ENCODE data around the gene OR10H4.
"Not testable (repeated sequence)": the region's sequence is repeated elsewhere in the genome, so short reads cannot be mapped to it uniquely, and the experiment has no call there.

Gene OR10H4

DNA sequence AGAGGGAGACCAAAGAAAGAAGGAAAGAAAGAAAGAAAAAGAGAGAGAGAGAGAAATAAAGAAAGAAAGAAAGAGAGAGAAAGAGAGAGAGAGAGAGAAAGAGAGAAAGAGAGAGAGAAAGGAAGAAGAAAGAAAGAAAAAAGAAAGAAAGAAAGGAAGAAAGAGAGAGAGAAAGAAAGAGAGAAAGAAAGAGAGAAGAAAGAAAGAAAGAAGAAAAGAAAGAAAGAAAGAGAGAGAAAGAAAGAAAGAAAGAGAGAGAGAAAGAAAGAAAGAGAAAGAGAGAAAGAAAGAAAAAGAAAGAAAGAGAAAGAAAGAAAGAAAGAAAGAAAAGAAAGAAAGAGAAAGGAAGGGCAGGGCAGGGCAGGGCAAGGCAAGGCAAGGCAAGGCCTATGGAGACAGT lies 23.2 kb downstream of the OR10H4 start:
- H3K27ac Mint-ChIP-seq; H3K27me3 Mint-ChIP-seq; H3K9me3 Mint-ChIP-seq; H3K36me3 Mint-ChIP-seq (ENCODE audit: low read depth); H3K4me1 Mint-ChIP-seq (ENCODE audit: low read depth); H3K4me3 Mint-ChIP-seq; intact Hi-C loops (cut with micrococcal nuclease): not testable (repeated sequence)

GRCh38 chr19:15974856-15975255 lies 26.0 kb downstream of the OR10H4 start:
- Mint-ChIP-seq H3K4me1 (ENCODE audit: low read depth) (peaks cover 9% of the 10 kb centered on the region), H3K36me3 (ENCODE audit: low read depth) (no peaks in the 10 kb centered on the region), H3K27ac (no peak overlapping the region), H3K27me3 (peaks cover 11% of the 10 kb centered on the region), H3K4me3 (no peak overlapping the region), H3K9me3 (no peaks in the 10 kb centered on the region)
- intact Hi-C loops (cut with micrococcal nuclease) = no loop called here

DNA sequence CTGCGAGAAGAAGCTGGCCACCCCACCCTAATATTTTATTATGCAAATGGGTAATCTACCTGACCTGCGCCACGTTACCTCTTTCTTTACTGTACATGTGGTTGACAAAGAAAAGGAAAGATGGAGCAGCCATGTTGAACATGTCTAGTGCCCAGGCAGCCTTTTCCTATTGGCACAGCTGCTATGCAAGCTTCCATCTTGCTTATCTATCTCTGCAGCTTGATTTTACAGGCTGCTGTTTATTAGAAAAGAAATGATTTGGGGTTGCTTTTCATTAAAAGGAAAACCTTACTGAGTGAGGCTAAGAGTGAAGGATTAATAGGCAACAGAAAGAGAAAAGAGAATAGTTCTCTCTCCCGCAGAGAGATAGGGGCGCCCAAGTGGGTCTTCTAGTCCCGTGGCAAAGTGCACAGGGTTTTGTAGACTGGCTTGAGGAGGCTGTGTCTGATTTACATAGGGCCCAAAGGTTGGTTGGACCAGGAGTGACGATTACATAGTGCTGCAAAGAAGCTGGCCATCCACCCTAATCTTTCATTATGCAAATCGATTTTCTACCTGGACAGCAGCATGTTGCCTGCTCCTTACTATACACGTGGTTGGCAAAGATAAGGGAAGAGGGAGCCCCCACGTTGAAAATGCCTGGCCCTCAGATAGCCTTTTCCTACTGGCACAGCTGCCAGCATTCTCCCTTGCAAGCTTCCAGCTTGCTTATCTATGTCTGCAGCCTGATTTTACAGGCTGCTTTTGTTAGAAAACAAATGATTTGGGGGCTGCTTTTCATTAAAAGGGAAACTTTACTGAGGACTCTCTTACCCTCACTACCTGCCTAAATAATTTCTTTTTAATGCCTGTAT lies 28.3 kb downstream of the OR10H4 start:
- Mint-ChIP-seq H3K27me3 (peaks cover 14% of the 10 kb centered on the region), H3K4me1 (ENCODE audit: low read depth) (peaks cover 9% of the 10 kb centered on the region), H3K36me3 (ENCODE audit: low read depth) (no peaks in the 10 kb centered on the region), H3K27ac (no peak overlapping the region), H3K9me3 (peaks cover 7% of the 10 kb centered on the region), H3K4me3 (no peak overlapping the region)
- intact Hi-C loops (cut with micrococcal nuclease) = no loop called here

- intact Hi-C loops (cut with micrococcal nuclease) = no loop called here
- Mint-ChIP-seq H3K36me3 (ENCODE audit: low read depth) (no peaks in the 10 kb centered on the region), H3K4me1 (ENCODE audit: low read depth) (peaks cover 9% of the 10 kb centered on the region), H3K9me3 (peaks cover 12% of the 10 kb centered on the region), H3K27ac (no peak overlapping the region), H3K4me3 (no peak overlapping the region), H3K27me3 (peaks cover 14% of the 10 kb centered on the region)
Observed at GRCh38 chr19:15977690-15978089, 28.9 kb downstream of the OR10H4 start.

GRCh38 chr19:15979293-15979692 lies 30.5 kb downstream of the OR10H4 start:
- H3K27me3 Mint-ChIP-seq = peaks cover 14% of the 10 kb centered on the region
- H3K4me1 Mint-ChIP-seq (ENCODE audit: low read depth) = peaks cover 9% of the 10 kb centered on the region
- no peak overlapping the region for H3K27ac Mint-ChIP-seq
- intact Hi-C loops (cut with micrococcal nuclease) = no loop called here
- no peak overlapping the region for H3K4me3 Mint-ChIP-seq
- peaks cover 20% of the 10 kb centered on the region for H3K9me3 Mint-ChIP-seq
- no peaks in the 10 kb centered on the region for H3K36me3 Mint-ChIP-seq (ENCODE audit: low read depth)

GRCh38 chr19:15985831-15986230 lies 37.0 kb downstream of the OR10H4 start:
- H3K4me3 Mint-ChIP-seq; H3K27me3 Mint-ChIP-seq; H3K27ac Mint-ChIP-seq; H3K36me3 Mint-ChIP-seq (ENCODE audit: low read depth); intact Hi-C loops (cut with micrococcal nuclease): not testable (repeated sequence)
- peaks cover 29% of the 10 kb centered on the region for H3K9me3 Mint-ChIP-seq
- peaks cover 37% of the 10 kb centered on the region for H3K4me1 Mint-ChIP-seq (ENCODE audit: low read depth)

DNA sequence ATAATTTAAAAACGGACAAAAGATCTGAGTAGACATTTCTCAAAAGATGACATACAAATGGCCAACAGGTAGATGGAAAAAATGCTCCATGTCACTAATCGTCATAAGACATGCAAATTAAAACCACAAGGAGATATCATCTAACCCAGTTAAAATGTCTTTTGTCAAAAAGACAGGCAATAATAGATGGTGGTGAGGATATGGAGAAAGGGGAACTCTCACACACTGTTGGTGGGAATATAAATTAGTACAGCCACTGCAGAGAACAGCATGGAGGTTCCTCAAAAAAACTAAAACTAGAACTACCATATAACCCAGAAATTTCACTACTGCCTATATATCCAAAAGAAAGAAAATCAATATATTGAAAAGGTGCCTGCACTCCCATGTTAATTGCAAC lies 37.9 kb downstream of the OR10H4 start:
- Mint-ChIP-seq H3K27me3 (peaks cover 3% of the 10 kb centered on the region), H3K4me1 (ENCODE audit: low read depth) (peaks cover 37% of the 10 kb centered on the region), H3K27ac (no peak overlapping the region), H3K4me3 (no peak overlapping the region), H3K9me3 (peaks cover 32% of the 10 kb centered on the region), H3K36me3 (ENCODE audit: low read depth) (no peaks in the 10 kb centered on the region)
- intact Hi-C loops (cut with micrococcal nuclease) = no loop called here

GRCh38 chr19:15989889-15990288 lies 41.1 kb downstream of the OR10H4 start:
- Mint-ChIP-seq H3K4me1 (ENCODE audit: low read depth) (peaks cover 36% of the 10 kb centered on the region), H3K27ac (no peak overlapping the region), H3K4me3 (no peak overlapping the region), H3K36me3 (ENCODE audit: low read depth) (no peaks in the 10 kb centered on the region), H3K27me3 (peaks cover 9% of the 10 kb centered on the region), H3K9me3 (peaks cover 27% of the 10 kb centered on the region)
- intact Hi-C loops (cut with micrococcal nuclease) = no loop called here

DNA sequence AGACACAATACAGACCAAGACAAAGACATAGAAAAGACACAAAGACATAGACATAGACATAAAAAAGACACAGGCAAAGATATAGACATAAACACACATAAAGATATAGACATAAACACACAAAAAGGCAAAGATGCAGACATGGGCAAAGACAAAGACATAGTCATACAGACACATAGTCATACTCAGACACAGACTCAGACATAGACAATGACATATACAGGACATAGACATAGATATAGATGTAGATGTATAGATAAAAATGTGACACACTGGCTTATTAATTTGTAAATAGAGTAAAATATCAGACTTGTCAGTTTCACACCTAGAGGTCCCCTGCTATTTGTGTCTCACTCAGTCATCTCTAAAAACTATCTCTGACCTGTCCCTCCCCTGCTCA lies 42.8 kb downstream of the OR10H4 start:
- H3K27me3 Mint-ChIP-seq = peaks cover 9% of the 10 kb centered on the region
- intact Hi-C loops (cut with micrococcal nuclease) = no loop called here
- H3K4me3 Mint-ChIP-seq = no peak overlapping the region
- no peaks in the 10 kb centered on the region for H3K36me3 Mint-ChIP-seq (ENCODE audit: low read depth)
- H3K9me3 Mint-ChIP-seq = peaks cover 40% of the 10 kb centered on the region
- H3K27ac Mint-ChIP-seq = no peak overlapping the region
- peaks cover 26% of the 10 kb centered on the region for H3K4me1 Mint-ChIP-seq (ENCODE audit: low read depth)

- peaks cover 22% of the 10 kb centered on the region for H3K4me1 Mint-ChIP-seq (ENCODE audit: low read depth)
- H3K27ac Mint-ChIP-seq = no peak overlapping the region
- H3K4me3 Mint-ChIP-seq = no peak overlapping the region
- peaks cover 9% of the 10 kb centered on the region for H3K27me3 Mint-ChIP-seq
- intact Hi-C loops (cut with micrococcal nuclease) = no loop called here
- peaks cover 42% of the 10 kb centered on the region for H3K9me3 Mint-ChIP-seq
- H3K36me3 Mint-ChIP-seq (ENCODE audit: low read depth) = no peaks in the 10 kb centered on the region
Observed at GRCh38 chr19:15992014-15992413, 43.2 kb downstream of the OR10H4 start.

DNA sequence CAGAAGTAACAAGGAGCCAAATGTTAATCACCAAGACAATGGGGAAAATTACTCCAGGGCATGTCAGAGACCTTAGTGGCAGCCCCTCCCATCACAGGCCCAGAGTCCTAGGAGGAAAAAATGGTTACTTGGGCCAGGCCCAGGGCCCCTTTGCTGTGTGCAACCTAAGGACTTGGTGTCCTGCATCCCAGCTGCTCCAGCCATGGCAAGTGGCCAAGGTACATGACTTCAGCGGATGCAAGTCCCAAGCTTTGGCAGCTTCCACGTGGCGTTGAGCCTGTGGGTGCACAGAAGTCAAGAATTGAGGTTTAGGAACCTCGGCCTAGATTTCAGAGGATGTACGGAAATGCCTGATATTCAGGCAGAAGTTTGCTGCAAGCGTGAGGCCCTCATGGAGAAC lies 46.7 kb downstream of the OR10H4 start:
- intact Hi-C loops (cut with micrococcal nuclease) = no loop called here
- Mint-ChIP-seq H3K27ac (no peak overlapping the region), H3K9me3 (peaks cover 36% of the 10 kb centered on the region), H3K36me3 (ENCODE audit: low read depth) (no peaks in the 10 kb centered on the region), H3K4me1 (ENCODE audit: low read depth) (peaks cover under 1% of the 10 kb centered on the region), H3K27me3 (peaks cover 9% of the 10 kb centered on the region), H3K4me3 (no peak overlapping the region)

DNA sequence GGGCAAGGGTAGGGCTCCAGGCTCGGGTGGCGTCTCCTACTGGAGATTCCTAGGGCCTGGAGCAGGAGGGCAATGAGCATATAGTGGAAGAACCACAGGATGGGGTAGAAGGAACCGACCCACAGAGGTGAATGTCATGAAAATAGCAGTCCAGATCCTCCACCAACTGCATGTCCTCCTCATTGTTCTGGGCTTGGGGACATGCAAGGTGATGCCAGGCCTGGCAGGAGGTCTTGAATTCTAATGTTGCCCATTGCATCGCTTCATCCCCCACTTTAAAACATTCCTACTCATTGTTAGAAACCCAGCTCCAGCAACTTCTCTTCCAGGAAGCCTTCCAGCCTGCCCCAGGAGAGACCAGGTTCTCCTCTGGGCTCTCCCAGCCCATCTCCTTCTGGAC lies 49.4 kb downstream of the OR10H4 start:
- Mint-ChIP-seq H3K27me3 (peaks cover 2% of the 10 kb centered on the region), H3K4me1 (ENCODE audit: low read depth) (peaks cover 27% of the 10 kb centered on the region), H3K36me3 (ENCODE audit: low read depth) (no peaks in the 10 kb centered on the region), H3K4me3 (no peak overlapping the region), H3K9me3 (peaks cover 22% of the 10 kb centered on the region), H3K27ac (no peak overlapping the region)
- intact Hi-C loops (cut with micrococcal nuclease) = no loop called here

All from dendritic cell treated with granulocyte-macrophage colony-stimulating factor and Interleukin-4, amounts not matched to agents 40 ng/mL and 50 ng/mL, for 4 days (primary cell).